ENCODE data around the gene MRPS27.

MRPS27 gene

GRCh38 chr5:72237415-72237814 is 82.6 kb downstream of the MRPS27 start:
- FAIRE-seq: no peak
- DNase-seq (ENCODE audit: insufficient read length, low spot score): no peak

- DNase-seq (ENCODE audit: insufficient read length, low spot score) (no peak), FAIRE-seq (no peak)
Observed at GRCh38 chr5:72235725-72236124, 84.3 kb downstream of the MRPS27 start.

GRCh38 chr5:72234868-72235267 is 85.2 kb downstream of the MRPS27 start:
- FAIRE-seq (no peak), DNase-seq (ENCODE audit: insufficient read length, low spot score) (no peak)

- peak; percentile 44 for DNase-seq (ENCODE audit: insufficient read length, low spot score)
- no peak for FAIRE-seq
Observed at GRCh38 chr5:72234265-72234700, 85.8 kb downstream of the MRPS27 start.

GRCh38 chr5:72233835-72234234 is 86.2 kb downstream of the MRPS27 start:
- FAIRE-seq (no peak), DNase-seq (ENCODE audit: insufficient read length, low spot score) (no peak)

GRCh38 chr5:72232838-72233237 is 87.2 kb downstream of the MRPS27 start:
- FAIRE-seq (no peak), DNase-seq (ENCODE audit: insufficient read length, low spot score) (no peak)

GRCh38 chr5:72231991-72232703 is 87.9 kb downstream of the MRPS27 start:
- DNase-seq (ENCODE audit: insufficient read length, low spot score): no peak
- FAIRE-seq: no peak

- no peak for DNase-seq (ENCODE audit: insufficient read length, low spot score)
- FAIRE-seq: no peak
Observed at GRCh38 chr5:72228960-72229359, 91.1 kb downstream of the MRPS27 start.

GRCh38 chr5:72226950-72227349 is 93.1 kb downstream of the MRPS27 start:
- DNase-seq (ENCODE audit: insufficient read length, low spot score) (no peak), FAIRE-seq (no peak)

- DNase-seq (ENCODE audit: insufficient read length, low spot score) (no peak), FAIRE-seq (no peak)
Observed at GRCh38 chr5:72225741-72226140, 94.3 kb downstream of the MRPS27 start.

GRCh38 chr5:72224946-72225463 is 95.0 kb downstream of the MRPS27 start:
- no peak for DNase-seq (ENCODE audit: insufficient read length, low spot score)
- no peak for FAIRE-seq

GRCh38 chr5:72223371-72223770 is 96.7 kb downstream of the MRPS27 start:
- DNase-seq (ENCODE audit: insufficient read length, low spot score): no peak
- no peak for FAIRE-seq

- FAIRE-seq (no peak), DNase-seq (ENCODE audit: insufficient read length, low spot score) (no peak)
Observed at GRCh38 chr5:72222521-72222920, 97.5 kb downstream of the MRPS27 start.

GRCh38 chr5:72221541-72221940 is 98.5 kb downstream of the MRPS27 start:
- FAIRE-seq: no peak
- no peak for DNase-seq (ENCODE audit: insufficient read length, low spot score)

- DNase-seq (ENCODE audit: insufficient read length, low spot score) (no peak), FAIRE-seq (no peak)
Observed at GRCh38 chr5:72221099-72221498, 98.9 kb downstream of the MRPS27 start.

- DNase-seq (ENCODE audit: insufficient read length, low spot score) (no peak), FAIRE-seq (no peak)
Observed at GRCh38 chr5:72216756-72217155, 103.3 kb downstream of the MRPS27 start.

GRCh38 chr5:72214168-72214567 is 105.9 kb downstream of the MRPS27 start:
- DNase-seq (ENCODE audit: insufficient read length, low spot score): no peak
- FAIRE-seq: no peak

GRCh38 chr5:72213482-72213881 is 106.6 kb downstream of the MRPS27 start:
- FAIRE-seq: no peak
- no peak for DNase-seq (ENCODE audit: insufficient read length, low spot score)

GRCh38 chr5:72212171-72212570 is 107.9 kb downstream of the MRPS27 start:
- DNase-seq (ENCODE audit: insufficient read length, low spot score) (no peak), FAIRE-seq (no peak)

GRCh38 chr5:72210888-72211678 is 109.0 kb downstream of the MRPS27 start:
- FAIRE-seq: no peak
- DNase-seq (ENCODE audit: insufficient read length, low spot score): peak; percentile 29

- DNase-seq (ENCODE audit: insufficient read length, low spot score) (no peak), FAIRE-seq (no peak)
Observed at GRCh38 chr5:72209147-72210115, 110.6 kb downstream of the MRPS27 start.

All from HTR-8/SVneo (cell line).